ENCODE measurements around the gene RNF103.

RNF103 gene

GRCh38 chr2:86566821-86567190 is 56.9 kb downstream of the RNF103 start:
- H3K27me3 Mint-ChIP-seq (ENCODE audit: low read depth), result peaks cover 3% of the 10 kb centered on the region
- H3K36me3 Mint-ChIP-seq (ENCODE audit: low read depth), result peaks cover 5% of the 10 kb centered on the region
- peaks cover 15% of the 10 kb centered on the region for H3K9me3 Mint-ChIP-seq
- H3K27ac Mint-ChIP-seq, result no peak overlapping the region
- H3K4me3 Mint-ChIP-seq, result no peak overlapping the region
- peaks cover 15% of the 10 kb centered on the region for H3K4me1 Mint-ChIP-seq (ENCODE audit: low read depth)

DNA sequence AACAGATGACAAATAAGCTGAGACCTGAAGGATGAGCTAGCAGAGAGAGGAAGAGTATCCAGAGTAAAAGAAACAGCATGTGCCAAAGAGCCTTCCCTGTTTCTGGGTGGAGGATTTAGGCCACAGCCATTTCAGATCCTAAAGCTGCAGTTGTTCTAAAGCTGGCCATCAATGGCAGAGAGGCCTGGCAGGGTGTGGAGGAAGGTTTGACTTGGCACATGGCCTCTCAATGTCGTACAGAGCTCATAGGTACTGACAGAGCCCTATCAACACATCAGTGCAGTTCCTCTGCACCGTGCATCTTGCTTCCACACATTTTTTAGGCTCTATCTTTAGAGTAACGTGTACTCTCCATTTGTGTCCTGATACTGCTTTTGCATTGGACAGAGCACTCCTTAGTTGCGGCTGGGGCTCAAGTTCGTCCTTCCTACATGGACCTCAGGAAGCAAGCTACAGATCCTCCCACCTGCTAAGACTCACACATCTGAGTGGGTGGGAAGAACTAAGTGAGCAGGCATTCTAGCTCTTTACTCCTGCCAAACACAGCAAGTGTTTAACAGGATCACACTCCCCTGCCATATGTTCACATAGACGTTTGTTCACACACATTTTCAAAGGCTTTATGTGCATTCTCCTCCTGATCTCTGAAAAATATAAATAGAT is 57.4 kb downstream of the RNF103 start:
- Mint-ChIP-seq H3K27ac (no peak overlapping the region), H3K9me3 (peaks cover 15% of the 10 kb centered on the region), H3K27me3 (ENCODE audit: low read depth) (peaks cover 3% of the 10 kb centered on the region), H3K4me1 (ENCODE audit: low read depth) (peaks cover 20% of the 10 kb centered on the region), H3K4me3 (no peak overlapping the region), H3K36me3 (ENCODE audit: low read depth) (peaks cover 10% of the 10 kb centered on the region)

- H3K4me3 Mint-ChIP-seq, result peak overlapping the region; percentile 95
- H3K4me1 Mint-ChIP-seq (ENCODE audit: low read depth), result peaks cover 28% of the 10 kb centered on the region
- H3K27ac Mint-ChIP-seq, result peak overlapping the region; percentile 99
- no peaks in the 10 kb centered on the region for H3K27me3 Mint-ChIP-seq (ENCODE audit: low read depth)
- H3K36me3 Mint-ChIP-seq (ENCODE audit: low read depth), result peaks cover 22% of the 10 kb centered on the region
- peaks cover 15% of the 10 kb centered on the region for H3K9me3 Mint-ChIP-seq
These were observed 60.0 kb downstream of the RNF103 start for GRCh38 chr2:86563650-86564061.

GRCh38 chr2:86562922-86563649 is 60.6 kb downstream of the RNF103 start, which contains the start of gene CHMP3:
TSS of gene CHMP3 (minus strand) at chr2:86563443. CDS start at chr2:86563348, 95 bp downstream.
- peak within 1 kb of the TSS; percentile 99 for H3K27ac Mint-ChIP-seq
- peaks cover 28% of the 10 kb centered on the region for H3K4me1 Mint-ChIP-seq (ENCODE audit: low read depth)
- no peaks in the 10 kb centered on the region for H3K27me3 Mint-ChIP-seq (ENCODE audit: low read depth)
- peak within 1 kb of the TSS; percentile 95 for H3K4me3 Mint-ChIP-seq
- peaks cover 22% of the 10 kb centered on the region for H3K36me3 Mint-ChIP-seq (ENCODE audit: low read depth)
- peaks cover 15% of the 10 kb centered on the region for H3K9me3 Mint-ChIP-seq

DNA sequence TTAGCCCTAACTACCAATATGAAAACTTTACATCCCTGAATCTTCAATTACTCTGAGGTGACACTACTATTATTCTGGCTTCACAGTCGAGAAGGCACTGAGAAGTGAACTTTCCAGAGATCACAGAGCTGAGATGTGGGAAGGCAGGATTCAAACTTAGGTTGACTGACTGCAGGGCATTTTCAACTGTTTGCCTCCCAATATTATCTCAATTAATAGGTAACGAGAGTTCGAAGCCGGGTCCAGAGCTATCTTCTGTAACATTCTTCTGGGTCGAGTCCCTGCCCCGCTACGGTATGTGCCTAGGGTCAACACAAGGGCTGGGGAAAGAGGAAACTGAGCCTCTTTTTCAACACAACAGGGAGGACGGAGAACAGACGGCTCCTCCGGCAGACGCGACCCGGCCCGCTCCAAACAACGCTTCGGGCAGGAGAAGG is 61.2 kb downstream of the RNF103 start:
- H3K36me3 Mint-ChIP-seq (ENCODE audit: low read depth), result peaks cover 22% of the 10 kb centered on the region
- peaks cover 28% of the 10 kb centered on the region for H3K4me1 Mint-ChIP-seq (ENCODE audit: low read depth)
- H3K4me3 Mint-ChIP-seq, result peak overlapping the region; percentile 95
- H3K9me3 Mint-ChIP-seq, result peaks cover 14% of the 10 kb centered on the region
- H3K27ac Mint-ChIP-seq, result peak overlapping the region; percentile 99
- no peaks in the 10 kb centered on the region for H3K27me3 Mint-ChIP-seq (ENCODE audit: low read depth)

DNA sequence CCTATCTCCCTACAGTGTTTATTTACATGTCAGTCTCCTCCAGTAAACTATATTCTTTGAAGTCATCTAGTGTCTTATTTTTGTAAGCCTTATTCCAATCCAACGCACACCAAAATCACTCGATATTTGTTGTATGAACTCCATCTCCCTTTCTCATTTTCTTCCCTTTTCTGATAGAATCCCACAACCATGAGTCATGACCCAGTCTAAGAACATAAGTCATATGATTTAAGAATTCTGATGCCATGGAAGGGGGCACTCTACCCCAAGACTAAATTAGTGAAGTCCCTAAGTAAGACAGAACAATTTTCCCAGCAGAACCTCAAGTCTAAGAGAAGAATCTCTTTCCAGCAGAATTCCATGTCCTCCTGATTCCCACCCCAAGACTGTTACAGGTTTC is 65.8 kb downstream of the RNF103 start:
- Mint-ChIP-seq H3K4me1 (ENCODE audit: low read depth) (peaks cover 27% of the 10 kb centered on the region), H3K9me3 (no peaks in the 10 kb centered on the region), H3K36me3 (ENCODE audit: low read depth) (peaks cover 23% of the 10 kb centered on the region), H3K27ac (no peak overlapping the region), H3K27me3 (ENCODE audit: low read depth) (no peaks in the 10 kb centered on the region), H3K4me3 (no peak overlapping the region)

DNA sequence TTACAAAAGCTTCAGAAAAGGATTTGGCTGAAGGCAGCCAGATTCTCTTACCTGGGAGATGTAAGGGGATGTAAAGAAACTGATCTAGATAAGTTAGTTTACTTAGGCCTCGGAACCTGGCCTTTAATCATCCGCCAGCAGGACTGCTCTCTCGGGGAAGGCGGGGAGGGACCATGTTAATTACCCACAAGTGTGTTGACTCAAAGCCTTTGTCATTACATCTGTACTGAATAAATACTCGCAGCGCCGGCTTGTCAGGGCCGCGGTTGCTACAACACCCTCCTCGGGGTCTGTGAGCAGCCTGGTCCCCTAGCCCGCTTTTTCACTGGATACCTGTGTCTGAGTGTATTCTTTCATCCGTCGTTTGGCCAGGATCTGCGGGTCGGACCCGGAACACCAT is 67.2 kb downstream of the RNF103 start:
- no peak overlapping the region for H3K4me3 Mint-ChIP-seq
- H3K9me3 Mint-ChIP-seq, result peaks cover 6% of the 10 kb centered on the region
- no peak overlapping the region for H3K27ac Mint-ChIP-seq
- peaks cover 22% of the 10 kb centered on the region for H3K4me1 Mint-ChIP-seq (ENCODE audit: low read depth)
- H3K36me3 Mint-ChIP-seq (ENCODE audit: low read depth), result peaks cover 29% of the 10 kb centered on the region
- no peaks in the 10 kb centered on the region for H3K27me3 Mint-ChIP-seq (ENCODE audit: low read depth)

All from T-helper 1 cell treated with Interleukin-12 subunit alpha and Interleukin-12 subunit beta and Interleukin-4 antibody, amounts not matched to agents 30 μg/mL and 1 μg/mL, for 36 hours (primary cell).